T-helper 9 cell (primary cell): ENCODE data around the gene AHNAK.

Source experiments
- DNase-seq: peaks from one replicate; pipeline ENCODE4 v3.0.0-alpha.2; 2020

Gene AHNAK

DNA sequence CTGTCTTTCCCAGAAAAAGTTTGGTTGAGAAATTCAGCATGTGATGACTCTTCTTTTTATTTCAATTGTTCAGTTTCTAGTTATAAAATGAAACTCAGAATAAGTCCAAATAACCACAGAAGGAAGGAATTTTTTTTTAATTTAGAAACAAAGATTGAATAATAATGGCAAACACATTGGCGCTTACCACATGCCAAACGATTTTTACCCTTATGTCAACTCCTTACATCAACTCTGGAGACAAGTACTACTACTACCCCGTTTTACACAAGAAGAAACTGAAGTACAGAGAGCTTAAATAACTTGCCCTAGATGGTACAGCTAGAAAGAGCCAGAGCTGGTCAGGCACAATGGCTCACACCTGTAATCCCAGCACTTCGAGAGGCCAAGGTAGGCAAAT lies 52.4 kb downstream of the AHNAK start:
- no peak for DNase-seq

DNA sequence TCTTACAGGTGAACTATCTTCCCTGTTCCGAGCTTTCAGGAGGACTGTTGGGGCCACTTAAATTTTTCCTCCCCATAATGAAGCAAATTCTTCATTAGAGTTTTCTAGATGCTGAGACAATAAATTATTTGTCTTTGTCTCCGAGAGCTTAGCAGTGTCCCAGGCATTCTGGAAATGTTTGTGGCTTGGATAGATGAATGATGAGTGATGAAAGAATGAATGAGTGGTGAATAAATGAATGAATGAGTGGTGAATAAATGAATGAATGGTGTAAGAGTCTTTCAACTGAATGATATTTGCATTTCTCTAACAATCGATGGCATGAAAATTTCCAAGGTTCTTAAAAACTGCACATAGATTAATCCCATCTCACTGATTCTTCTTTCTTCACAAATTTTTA lies 52.8 kb downstream of the AHNAK start:
- no peak for DNase-seq

DNA sequence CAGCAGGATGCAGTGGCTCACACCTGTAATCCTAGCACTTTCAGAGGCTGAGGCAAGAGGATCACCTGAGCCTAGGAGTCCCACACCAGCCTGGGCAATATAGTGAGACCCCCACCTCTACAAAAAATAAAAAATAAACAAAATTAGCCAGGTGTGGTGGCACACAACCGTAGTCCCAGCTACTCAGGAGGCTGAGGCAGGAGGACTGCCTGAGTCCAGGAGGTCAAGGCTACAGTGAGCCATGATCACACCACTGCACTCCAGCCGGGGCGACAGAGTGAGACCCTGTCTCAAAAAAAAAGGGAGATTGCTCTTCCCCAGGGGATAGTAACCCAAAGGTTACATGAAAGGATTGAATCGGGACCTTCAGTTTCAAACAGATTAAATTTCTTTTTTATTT lies 54.0 kb downstream of the AHNAK start:
- no peak for DNase-seq

DNA sequence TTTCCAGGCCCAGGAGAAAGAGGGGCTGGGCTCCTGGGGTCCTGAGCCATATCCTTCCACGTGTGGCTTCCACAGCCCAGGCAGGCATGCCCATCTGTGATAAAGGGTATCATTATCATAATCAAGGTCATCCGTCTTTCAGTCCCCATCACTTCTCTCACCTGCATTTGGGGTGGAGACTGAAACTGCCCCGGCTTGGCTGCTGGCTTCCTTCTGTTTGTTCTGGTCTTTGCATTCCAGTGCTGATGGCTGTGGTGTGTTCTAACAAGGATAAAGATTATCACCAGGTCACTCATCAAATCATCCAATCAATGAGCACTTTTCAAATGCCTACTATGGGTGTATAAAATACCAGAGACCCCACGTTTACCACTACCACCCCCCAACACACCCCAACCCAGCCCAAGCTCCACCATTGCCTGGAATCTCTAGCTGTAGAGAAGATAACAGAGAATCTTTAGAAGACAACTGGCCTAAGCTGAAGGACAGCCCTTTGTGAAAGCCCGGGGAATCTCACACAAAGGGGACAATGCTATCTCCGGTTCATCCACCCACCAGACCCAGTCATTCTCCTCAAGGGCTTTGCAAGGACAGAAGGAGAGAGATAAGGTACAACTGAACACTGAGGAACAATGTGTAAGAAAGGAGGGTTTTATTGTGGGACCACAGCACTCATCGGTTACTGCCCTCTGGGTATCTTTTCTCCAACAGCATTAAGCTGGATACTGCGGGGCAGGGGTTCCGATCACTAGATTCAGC lies 54.9 kb downstream of the AHNAK start:
- DNase-seq = no peak

DNA sequence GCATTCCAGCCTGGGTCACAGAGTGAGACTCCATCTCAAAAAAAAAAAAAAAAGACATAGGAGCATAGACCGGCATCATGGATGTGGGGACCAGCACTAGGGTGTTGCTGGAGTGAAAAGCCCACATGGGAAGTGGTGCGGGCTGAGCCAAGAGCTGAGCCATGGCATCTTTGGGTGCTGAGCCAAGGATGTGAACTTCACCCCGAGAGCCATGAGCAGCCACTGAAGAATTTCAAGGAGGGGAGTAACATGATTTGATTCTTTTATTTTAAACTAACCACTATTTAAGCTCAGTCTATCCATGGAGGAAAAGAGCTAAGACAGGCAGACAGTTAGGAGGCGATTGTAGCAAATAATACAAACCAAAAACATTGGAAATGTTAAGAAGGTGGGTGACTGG lies 57.4 kb downstream of the AHNAK start:
- no peak for DNase-seq

DNA sequence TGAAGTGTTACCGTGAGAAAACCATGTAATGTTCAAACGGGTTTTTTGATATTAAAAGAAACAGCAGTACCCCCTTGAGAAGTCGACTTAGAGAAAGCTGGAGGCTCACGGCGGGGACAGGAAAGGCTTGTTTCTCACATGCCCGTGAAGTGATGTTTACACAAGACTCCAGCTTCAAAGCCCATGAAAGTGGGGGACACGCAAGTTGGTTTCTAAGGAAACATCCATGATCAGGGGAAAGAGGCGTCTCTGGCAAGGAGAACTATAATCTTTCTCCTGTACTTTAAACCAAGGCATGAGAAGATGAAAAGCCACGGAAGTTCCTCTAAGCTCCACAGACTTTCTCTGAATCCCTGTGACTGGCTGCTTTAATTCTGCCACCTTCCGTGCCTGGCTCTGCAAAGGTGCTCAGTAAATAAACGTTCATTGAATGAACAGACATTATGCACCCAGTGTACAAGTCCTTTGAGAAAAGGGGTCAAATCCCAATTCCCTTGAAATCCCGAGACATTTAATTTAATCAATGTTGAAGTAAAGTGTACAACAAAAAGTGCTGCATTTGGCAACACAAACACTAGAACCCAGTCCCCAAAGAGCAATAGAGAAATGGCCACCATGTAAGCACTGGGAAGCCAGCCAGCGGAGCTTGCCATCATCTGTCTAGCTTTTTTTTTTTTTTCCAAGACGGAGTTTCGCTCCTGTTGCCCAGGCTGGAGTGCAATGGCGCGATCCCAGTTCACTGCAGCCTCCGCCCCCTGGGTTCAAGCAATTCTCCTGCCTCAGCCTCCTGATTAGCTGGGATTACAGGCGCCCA lies 58.7 kb downstream of the AHNAK start:
- DNase-seq = no peak

DNA sequence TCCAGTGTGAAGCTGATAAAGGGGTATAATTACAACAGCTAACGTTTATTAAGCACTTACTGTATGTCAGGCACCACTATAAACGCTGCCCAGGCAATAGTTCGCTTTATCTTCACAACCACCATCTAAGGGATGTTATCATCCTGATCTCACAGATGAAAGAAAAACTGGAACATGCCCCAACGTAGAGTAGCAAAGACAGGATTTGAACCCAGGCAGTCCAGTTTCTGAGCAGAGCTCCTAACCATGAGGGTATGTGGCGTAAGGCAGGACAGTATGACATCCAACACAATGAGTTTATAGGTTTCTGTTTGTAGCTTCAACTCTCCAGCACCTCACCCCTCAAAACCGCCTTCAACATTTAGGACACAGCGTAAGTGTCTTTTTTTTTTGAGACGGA lies 59.5 kb downstream of the AHNAK start:
- no peak for DNase-seq

DNA sequence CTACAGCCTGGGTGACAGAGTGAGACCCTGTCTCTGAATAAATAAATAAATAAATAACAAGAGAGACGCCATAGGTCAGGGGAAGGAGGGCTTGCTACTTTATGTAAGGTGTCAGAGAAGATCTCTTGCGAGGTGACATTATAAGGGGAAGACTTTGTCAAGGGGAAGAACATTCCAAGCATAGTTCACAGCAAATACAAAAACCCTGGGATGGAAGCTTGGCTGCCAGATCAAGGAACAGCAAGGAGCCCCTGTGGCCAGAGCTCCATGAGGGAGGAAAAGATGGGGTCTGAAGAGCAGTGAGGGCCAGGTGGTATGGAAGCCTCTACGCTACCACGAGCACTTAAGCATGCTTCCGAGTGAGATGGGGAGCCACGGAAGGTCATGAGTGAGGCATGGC lies 62.3 kb downstream of the AHNAK start:
- DNase-seq = no peak

DNA sequence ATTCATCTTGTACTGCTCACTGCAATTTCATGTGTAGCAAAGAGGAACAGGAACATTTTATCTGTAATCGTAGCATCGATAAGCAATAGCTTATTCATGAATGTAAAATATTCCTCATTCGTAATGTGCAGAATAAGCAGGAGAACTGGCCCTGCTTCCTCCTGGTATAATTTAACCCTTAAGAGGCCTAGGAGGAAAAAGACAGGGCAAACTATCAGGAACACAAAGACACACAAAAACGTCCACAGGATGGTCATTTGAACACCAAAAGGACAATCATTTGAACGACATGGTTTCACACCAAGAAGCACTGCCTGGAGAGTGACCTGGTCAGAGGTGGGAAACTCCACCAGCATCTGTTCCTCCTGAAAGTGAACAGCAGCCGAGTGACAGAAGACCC lies 63.9 kb downstream of the AHNAK start:
- no peak for DNase-seq

DNA sequence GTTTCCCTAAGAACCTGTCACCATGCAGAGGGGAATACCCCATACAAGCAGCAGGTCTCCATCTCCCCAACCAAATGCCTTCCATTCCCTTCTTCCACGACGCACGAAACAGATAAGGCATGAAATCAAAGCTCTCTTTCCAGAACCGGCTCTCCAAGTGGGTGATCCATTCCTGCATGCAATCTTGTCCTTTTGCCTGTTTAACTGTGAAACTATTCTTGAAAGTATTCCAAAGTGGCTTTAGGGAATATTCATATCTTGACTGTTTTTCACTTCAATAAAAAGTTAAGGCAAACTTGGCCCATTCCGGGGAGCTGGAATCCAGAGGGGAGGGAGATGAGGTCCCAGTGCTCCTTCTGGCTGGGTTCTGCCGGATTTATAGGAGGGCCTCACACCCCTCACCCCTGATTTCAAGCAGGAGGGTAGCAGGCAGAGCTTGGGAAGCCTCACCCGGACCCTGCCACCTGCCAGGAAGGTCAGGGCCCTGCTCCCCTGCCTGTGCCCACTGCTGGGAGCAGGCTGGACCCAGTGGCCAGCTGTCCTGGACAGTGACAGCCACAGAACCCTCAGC lies 66.9 kb downstream of the AHNAK start:
- no peak for DNase-seq

DNA sequence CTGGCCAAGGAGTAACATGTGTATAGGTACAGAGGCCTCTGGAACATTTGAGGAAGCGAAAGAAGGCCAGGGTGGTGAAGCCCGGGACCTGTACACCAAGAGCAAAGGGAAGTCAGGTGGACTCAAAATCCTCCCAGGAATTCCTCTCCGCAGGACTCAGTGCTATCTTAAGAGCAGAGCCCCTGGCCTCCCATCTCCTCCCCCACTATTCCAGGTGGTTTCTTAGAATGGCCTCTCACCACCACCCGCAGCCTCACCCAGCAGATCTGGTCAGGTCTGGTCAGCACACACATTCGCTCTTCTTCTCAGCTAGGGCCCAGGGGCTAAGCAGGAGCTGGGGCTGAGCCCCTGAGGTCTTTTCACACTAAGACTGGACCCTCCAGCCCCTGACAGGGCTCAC lies 68.7 kb downstream of the AHNAK start:
- no peak for DNase-seq

DNA sequence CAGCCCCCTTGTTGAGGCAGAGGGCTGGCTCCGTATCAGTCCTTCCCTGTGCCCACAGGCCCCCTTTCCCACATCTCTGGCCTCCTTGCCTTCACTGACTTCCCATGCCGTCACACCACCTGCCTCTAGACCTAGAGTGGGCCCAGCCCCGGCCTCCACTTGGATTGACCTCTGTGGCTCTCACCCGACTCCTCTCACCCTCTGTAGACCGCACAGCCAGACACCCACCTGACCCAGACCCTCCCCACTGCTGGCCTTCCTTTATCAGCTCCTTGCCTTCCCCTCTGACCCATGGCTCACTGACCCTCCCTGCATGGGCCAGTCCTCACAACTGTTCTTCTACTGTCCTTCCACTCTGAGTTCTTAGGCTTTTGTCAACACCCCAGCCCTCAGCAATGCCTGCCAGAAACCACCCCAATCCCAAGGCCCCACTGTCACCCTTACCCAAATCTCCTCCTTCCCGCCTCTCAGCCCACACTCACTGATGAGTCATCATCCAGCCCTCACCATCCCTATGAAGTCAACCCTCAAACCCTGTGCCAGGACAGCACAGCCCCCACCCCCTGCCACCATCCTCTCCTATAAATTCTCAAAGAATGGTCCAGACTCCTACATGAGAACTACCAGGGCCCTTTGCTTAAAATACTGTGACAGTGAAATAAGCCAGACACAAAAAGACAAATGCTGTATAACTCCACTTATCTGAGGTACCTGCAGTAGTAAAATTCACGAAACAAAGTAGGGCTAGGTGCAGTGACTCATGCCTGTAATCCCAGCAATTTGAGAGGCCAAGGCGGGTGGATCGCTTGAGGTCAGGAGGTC lies 74.3 kb downstream of the AHNAK start:
- no peak for DNase-seq

DNA sequence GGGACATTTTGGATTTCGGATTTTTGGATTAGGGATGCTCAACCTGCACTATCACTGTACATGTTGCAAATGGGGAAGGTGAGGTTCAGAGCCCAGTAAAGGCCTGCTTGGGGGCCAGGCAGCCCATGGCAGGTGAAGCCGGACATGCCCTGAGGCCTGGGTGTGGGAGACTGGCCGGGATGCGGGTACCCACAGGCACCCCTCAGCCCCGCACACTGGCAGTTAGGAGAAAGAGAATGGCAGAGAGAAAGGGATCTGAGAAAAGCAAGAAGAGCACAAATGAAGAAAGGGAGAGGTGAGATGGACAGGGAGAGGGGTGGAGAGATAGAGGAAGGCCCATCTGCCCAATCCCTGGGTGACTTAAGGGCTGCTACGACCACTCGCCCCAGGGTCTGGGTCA lies 75.0 kb downstream of the AHNAK start:
- no peak for DNase-seq

DNA sequence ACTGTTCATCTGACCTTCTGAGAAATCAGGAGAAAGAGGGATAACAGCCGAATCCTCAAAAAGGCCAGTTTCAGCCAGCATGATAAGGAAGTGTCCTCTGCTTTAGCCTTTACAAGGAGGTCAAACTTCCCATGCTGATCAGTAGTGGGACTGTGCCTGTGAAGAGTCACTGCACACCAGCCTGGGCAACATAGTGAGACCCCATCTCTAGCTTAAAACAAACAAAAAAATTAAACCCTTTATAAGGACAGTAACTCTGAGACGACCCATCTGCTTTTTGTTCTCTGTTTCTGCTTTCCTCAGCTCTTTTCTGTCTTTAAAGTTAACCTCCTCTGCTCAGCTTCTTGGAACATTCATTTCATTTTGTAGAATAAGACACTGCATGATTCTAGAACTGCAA lies 78.0 kb downstream of the AHNAK start:
- DNase-seq = no peak

DNA sequence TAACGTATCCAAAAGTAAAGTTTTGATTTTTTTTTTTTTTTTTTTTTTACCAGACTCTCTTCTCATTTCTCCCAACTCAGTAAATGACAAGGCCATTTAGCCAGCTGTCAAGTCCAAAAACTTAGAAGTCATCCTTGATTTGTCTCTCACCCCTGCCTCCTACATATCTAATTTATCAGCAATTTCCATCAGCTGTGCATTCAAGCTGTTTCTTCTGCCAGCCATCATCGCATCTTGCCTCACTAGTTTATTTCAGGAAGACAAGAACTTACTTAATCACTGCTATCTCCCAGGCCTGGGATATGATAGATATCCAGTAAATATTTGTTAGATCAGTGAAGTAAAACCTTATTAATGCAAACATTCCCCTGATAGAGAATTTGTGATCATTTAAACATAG lies 80.2 kb downstream of the AHNAK start:
- DNase-seq = no peak

DNA sequence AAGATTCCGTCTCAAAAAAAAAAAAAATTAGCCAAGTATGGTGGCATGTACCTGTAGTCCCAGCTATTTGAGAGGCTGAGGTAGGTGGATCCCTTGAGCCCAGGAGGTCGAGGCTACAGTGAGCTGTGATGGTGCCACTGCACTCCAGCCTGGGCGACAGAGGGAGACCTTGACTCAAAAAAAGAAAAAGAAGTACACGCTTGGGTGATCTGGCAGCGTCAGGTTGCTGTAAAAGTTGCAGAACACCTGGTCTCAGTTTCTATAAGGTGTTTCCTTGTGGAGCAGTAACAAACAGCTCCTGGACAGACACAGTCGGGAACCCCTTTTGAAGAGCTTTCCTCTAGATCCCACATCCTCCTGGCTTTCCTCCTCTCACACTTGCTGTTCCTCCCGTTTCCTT lies 82.0 kb downstream of the AHNAK start:
- DNase-seq = no peak

DNA sequence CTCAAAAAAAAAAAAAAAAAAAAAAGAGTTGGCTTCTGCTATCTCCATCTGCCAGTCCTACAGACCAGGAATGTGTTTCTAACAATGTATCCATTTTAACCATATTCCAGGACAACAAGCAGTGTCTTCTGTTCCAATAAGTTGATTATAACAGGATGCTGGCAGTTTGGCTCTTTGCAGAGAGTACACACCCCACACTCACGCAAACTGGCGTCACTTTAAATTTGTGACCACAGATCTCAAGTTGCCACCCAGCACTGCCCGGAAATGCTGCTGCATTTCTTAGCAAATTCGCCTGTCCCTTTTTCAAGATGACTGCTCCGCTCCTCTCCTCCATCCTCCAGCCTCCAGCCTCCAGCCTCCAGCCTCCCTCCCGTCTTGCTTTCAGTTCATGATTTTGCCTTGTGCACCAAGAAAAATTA lies 83.5 kb downstream of the AHNAK start:
- DNase-seq = no peak

DNA sequence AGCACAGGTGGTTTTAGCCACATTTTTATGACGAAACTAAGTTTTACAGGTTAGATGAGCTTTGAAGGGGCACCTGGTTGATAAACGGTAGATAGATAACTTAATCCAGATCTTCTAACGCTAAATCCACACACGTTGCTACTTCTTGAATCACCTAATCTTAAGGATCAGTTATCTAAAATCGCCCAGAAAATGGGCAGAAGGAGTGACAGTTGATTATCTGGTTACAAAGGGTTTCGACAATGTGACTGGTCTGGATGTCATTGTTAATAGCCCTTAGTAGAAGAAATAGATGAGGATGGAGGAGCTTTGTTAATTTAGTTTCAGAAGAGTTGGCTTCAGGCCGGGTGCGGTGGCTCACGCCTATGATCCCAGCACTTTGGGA lies 84.1 kb downstream of the AHNAK start:
- DNase-seq = no peak

DNA sequence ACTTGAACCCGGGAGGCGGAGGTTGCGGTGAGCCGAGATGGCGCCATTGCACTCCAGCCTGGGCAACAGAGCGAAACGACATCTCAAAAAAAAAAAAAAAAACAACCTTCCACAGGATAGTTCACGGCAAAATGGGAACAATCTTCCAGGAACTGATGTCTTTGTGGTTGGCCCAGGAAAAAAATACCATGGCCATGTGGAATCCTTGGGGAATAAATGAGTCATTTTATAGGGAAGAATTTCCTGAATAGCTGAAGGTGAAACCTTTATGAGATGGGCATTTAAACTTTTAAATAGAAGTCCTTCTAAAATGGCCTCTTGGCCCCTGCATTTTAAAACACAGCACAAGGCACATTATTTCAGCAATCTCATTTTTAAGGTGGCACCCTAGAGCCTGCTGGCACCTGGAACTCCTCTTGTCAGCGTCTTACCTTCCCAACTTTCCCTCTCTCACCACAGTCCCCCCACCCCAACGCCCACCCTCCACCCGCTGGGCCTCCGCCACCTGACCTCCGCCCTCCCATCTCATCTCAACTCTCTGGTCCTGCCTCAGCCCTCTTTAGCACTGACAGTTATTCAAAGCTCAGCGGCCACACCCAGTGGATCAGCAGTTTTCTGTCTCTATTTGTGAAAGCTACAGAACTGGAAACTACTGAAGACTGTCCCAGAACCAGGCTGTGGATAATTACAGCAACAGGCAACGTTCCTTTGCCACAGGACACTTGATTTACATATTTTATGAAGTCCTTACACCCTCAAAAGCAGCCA lies 84.7 kb downstream of the AHNAK start:
- DNase-seq = no peak

DNA sequence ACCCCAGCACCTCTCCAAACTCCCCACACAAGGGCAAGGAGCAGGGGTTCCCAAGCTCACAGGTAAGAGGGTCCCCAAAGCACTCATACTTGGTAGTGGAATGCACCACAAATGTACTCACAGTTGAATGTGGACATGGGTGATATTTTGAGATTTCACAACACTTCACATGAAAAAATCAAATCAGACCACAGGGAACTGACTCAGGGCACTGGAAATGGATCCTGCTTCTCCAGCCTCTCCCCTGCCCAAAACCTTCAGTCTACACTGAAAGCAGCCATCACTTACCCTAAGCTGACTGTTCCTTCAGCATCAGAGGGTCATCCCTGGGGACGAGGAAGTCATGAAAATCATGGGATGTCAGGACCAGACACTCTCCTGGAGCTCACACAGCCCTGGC lies 87.5 kb downstream of the AHNAK start:
- DNase-seq = no peak

DNA sequence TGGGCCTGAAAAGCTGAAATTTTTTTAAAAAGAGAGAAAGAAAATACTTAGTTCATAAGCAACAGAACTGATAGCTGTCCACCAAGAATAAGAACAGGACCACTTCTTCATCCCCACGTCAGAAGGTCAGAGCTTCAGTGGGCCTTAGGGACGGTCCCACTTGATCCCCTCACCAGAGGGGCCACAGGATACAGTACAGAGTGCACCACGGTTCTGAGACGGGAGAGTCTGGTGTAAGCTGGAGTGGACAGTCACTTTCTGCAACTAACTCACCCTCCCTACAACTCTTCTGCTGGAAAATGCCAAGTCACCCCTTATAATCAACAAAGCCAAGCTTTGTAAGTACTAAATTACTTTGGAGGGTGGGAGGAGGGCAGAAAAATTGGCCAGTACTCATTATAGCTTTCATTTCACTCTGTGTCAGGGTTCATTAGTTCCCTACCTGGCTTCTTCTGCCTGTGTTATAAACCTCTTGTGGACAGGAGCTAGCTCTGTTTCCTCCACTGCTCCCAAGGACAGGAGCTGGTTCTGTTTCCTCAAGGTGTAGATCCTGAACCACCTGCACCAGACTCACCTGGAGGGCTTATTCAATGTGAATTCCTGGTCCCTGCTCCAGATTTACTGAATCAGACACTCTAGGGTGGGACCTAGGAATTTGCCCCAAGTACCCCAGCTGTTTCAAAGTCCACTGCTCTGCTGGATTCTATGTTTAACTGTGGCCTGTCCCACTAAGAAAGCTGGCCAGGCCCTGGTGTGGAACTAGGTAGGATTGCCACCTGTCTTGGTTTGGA lies 88.2 kb downstream of the AHNAK start:
- DNase-seq = no peak

DNA sequence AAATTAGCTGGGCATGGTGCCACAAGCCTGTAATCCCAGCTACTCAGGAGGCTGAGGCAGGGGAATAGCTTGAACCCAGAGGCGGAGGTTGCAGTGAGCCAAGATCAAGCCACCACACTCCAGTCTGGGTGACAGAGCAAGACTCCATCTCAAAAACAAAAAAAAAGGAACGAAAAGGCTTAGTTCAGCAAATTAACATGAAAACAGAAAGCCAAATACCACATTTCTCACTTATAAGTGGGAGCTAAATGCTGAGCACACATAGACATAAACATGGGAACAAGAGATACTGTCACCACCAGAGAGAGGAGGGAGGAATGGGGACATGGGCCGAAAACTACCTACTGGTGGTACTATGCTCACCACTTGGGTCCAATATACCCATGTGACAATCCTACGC lies 89.1 kb downstream of the AHNAK start:
- no peak for DNase-seq
